ENCODE data around the gene TMEM115. TPM values are rescaled to one million over a fixed set of nuclear protein-coding genes. Genes with fewer than 3 reads are reported as not detected.
A peak's percentile ranks its signal among the peaks of the same experiment; 100 is the strongest.

The TMEM115 gene
- polyA plus RNA-seq, 4 donors: 33.8 to 52.1 (median 42.6) TPM

- DNase-seq (ENCODE audit: low read depth in 4 of 4, low spot score in 2 of 4): no peak
Measured at GRCh38 chr3:50354186-50354764, 5.0 kb downstream of the TMEM115 start.

GRCh38 chr3:50353245-50354004 is 5.9 kb downstream of the TMEM115 start:
- DNase-seq (ENCODE audit: low read depth in 4 of 4, low spot score in 2 of 4): no peak

DNA sequence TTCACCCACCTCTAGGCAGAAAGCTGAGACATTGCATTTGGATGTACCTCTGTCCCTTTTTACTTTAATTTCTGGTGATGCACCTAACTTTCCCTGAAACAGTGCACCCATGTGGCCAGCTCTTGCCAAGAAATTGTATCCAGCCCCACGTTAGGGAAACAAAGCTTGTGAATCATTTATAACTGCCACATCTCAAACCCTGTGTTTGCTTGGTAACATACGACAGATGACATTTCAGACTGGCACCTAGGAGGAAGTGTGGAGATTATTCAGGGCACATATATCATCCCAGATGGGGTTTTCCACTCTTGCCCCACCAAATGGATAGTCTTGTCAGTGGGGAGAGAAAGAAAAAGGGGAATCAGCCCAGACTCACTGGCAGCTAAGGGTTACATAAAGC is 6.5 kb downstream of the TMEM115 start:
- DNase-seq (ENCODE audit: low read depth in 4 of 4, low spot score in 2 of 4): no peak

DNA sequence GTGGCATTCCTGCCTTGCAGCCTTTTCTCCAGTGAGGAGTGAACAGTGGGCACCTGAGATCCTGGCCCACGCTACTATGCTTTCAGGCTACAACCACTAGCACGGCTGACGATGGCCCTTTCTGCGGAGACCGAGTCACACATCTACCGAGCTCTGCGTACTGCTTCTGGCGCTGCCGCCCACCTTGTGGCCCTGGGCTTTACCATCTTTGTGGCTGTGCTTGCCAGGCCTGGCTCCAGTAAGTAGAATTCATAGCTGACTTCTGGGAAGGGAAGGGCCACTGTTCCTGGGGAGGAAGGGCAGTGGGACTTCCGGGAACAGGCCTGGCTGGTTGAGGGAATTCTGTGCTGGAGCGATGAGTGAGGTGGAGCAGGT is 8.0 kb downstream of the TMEM115 start:
- DNase-seq (ENCODE audit: low read depth in 4 of 4, low spot score in 2 of 4): no peak

DNA sequence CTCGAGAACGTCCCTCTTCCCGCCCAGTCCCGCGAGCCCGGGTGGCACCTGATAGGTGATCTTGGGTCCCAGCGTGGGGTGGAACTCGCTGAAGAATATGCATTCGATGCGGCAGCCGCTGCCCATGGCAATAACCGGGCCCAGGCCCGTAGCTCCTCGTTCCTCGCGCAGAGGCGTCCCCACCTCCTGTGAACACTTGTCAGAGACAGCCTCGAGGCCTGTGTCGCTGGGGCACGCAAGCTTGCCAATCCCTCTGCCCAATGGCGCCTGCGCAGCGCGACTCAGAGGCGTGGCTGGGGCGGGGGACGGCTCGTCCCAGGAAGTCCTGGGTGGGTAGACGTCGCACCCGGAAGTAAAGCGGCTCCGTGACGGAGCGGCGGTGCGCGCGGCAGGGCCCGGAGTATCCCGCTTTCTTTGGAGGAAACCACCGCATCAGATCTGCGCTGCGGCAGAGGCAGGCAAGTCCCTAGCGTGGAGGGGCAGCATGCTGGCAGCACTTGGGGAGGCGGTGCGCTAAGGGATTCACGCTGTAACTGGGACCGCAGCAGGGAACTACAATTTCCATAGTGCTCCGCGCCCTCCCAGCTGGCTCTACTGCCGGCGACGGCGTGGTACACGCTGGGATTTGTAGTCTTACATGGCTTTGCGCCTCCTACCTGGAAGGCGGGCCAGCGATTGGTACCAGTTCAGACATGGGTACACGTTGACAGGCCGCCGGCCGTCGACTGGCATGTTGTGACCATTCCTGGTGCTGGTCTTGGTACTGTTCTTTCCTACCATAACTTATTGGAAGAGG is 8.6 kb downstream of the TMEM115 start, which contains the start of the genes CYB561D2 and NPRL2:
Gene CYB561D2 (plus strand): TSS at position 336 of the 796 bp plus-strand sequence. CDS start 572 bp downstream, outside the sequence.
Gene NPRL2 (minus strand): TSS at position 249 of the 796 bp plus-strand sequence. CDS start 123 bp downstream, at position 126.
- DNase-seq (ENCODE audit: low read depth in 4 of 4, low spot score in 2 of 4): peak in 3 of 4 donors; percentile 79 to 90 (median 85)

GRCh38 chr3:50350213-50350526 is 9.2 kb downstream of the TMEM115 start:
- no peak for DNase-seq (ENCODE audit: low read depth in 4 of 4, low spot score in 2 of 4)

GRCh38 chr3:50347187-50347813 is 12.0 kb downstream of the TMEM115 start:
- DNase-seq (ENCODE audit: low read depth in 4 of 4, low spot score in 2 of 4): no peak

GRCh38 chr3:50345586-50346234 is 13.6 kb downstream of the TMEM115 start, which contains the start of gene ZMYND10:
TSS of gene ZMYND10 (minus strand) at chr3:50345732. CDS start at chr3:50345579, 153 bp downstream.
- no peak for DNase-seq (ENCODE audit: low read depth in 4 of 4, low spot score in 2 of 4)

GRCh38 chr3:50345008-50345407 is 14.3 kb downstream of the TMEM115 start:
- no peak for DNase-seq (ENCODE audit: low read depth in 4 of 4, low spot score in 2 of 4)

DNA sequence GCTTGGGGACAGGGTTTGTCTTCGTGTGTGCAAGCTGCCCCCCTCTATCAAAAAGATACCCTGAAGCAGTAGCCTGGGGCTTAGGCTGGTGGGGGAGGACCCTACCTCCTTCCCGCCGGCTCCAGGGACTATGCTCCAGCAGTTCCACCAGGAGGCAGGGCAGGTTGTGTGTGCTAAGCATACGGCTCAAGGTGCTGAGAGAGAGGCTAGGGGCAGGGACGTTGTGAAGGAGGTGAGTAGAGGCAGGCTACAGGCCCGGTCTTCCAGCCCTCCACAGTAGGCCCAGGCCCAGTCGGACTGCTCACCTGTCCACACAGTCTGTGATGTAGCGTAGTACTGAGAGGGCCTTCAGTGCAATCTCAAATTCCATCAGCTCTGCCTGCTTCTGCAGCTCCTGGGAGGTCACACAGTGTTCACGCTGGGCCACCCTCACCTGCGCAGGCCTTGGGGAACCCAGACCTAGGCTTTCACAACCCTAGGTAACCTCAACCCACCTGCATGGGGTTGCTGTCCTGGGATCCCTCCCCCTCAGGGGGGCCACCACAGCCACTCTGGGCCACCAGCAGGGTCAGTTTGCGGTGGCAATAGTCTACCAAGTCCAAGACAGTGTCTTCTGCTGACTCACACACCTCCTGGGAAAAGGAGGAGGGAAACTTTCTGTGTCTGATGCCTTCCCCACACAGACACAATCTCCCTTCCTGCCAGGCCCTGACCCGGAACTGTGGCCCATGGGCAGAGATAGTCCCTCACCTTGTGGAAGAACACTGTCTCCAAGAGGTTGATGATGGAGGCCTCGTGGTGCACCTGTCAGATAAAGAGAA is 16.3 kb downstream of the TMEM115 start:
- no peak for DNase-seq (ENCODE audit: low read depth in 4 of 4, low spot score in 2 of 4)

DNA sequence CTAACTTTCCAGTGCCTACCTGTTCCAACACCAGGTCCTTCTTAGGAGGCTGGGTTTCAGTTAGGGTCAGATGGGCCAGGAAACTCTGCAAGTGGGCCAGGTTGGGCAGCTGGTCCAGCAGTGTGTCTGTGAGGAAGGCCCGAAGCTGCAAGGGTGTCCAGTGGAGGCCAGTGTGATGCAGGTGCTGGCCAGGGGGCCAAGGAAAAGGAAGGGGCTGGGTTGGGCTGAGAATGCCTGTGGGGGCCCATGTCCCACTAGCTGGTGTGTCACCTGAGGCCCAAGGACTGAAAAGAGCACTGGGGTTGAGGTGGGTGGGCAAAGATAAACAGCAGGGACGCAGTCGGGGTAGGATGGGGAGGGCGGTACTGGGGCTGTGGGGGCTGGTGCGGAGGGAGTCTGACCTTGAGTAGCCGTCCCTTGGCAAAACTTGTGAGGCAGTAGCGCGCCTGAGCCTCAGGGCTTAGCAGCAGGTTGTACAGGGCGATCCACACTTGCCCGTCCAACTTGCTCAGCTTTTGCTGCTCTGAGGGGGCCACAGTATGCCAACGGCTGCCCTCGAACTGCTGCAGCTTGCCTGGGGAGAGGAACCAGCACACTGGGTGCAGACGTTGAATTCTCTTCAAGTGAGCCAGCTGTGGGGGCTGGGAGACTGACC is 17.2 kb downstream of the TMEM115 start:
- no peak for DNase-seq (ENCODE audit: low read depth in 4 of 4, low spot score in 2 of 4)

GRCh38 chr3:50341537-50341936 is 17.8 kb downstream of the TMEM115 start:
- no peak for DNase-seq (ENCODE audit: low read depth in 4 of 4, low spot score in 2 of 4)

DNA sequence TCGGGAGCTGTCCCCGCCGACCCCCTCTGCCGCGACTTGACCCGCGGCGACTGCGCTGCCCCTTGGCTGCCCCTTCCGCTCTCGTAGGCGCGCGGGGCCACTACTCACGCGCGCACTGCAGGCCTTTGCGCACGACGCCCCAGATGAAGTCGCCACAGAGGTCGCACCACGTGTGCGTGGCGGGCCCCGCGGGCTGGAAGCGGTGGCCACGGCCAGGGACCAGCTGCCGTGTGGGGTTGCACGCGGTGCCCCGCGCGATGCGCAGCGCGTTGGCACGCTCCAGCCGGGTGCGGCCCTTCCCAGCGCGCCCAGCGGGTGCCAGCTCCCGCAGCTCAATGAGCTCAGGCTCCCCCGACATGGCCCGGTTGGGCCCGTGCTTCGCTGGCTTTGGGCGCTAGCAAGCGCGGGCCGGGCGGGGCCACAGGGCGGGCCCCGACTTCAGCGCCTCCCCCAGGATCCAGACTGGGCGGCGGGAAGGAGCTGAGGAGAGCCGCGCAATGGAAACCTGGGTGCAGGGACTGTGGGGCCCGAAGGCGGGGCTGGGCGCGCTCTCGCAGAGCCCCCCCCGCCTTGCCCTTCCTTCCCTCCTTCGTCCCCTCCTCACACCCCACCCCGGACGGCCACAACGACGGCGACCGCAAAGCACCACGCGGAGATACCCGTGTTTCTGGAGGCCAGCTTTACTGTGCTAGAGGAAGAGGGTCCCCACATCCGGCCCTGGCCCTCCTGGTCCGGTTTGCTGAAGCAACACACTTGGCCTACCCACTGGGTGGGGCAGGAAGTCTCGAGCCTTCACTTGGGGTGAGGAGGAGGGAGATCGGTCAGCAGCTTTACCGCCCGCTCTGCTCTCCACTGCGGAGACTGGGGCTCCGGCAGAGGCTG is 18.6 kb downstream of the TMEM115 start, which contains the start of gene RASSF1:
Gene RASSF1 (minus strand): TSS at position 389 of the 882 bp plus-strand sequence. CDS start 31 bp downstream, at position 358.
- DNase-seq (ENCODE audit: low read depth in 4 of 4, low spot score in 2 of 4): no peak

DNA sequence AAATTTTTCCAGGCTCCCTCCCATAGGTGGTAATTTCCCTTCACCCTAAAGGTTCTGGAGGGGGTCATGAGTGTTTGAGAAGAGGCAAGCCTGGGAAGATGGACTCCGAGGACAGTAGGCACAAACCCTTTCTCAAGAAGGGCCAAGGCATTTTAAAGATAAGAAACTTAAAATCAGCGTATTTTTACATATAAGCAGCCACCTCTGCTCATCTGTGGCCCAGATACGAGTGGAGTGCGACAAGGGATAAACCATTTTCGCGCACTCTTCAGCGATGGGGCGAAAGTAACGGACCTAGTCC is 19.2 kb downstream of the TMEM115 start:
- DNase-seq (ENCODE audit: low read depth in 4 of 4, low spot score in 2 of 4): no peak

DNA sequence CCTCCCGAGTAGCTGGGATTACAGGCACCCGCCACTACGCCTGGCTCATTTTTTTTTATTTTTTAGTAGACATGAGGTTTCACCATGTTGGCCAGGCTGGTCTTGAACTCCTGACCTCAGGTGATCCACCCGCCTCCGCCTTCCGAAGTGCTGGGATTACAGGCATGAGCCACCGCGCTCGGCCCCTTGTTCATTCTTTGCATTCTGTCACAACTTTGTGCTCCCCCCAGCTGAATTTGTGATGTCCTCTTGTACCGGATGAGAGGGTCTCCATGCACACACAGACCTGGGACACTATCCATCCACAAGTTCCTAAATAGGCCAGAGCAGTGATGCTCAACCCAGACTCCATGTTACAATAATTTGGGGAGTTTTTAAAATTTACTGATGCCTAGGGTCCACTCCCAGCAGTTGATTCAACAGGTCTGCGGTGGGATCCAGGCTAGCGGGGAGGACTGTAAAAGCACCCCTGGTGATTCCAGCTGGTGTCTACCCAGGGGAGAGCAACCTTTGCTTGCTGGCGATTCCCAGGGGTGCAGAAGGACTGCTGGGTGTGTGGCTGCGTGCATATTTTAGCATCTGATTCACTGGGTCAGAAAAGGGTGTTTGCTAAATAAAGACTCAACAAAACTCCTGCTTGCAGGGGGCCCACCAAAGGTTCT is 19.7 kb downstream of the TMEM115 start:
- DNase-seq (ENCODE audit: low read depth in 4 of 4, low spot score in 2 of 4): no peak

DNA sequence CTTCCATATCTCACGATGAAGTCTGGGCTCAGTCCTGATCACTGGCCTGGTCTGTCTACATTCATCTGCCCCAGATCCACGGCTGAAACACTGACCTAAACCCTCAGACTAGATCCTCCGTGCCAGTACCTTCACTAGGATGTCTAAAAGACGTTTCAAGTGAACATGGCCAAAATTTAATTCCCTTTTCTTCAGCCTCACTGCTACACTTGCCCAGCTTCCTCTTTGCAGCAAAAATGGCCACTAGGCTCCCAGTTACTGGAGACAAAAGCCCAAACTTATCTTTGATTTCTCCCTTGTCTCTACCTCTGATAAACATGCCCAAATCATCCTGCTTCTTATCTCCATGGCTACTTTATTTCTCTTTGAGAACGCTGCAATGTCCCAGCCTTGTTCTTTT is 20.4 kb downstream of the TMEM115 start:
- no peak for DNase-seq (ENCODE audit: low read depth in 4 of 4, low spot score in 2 of 4)

DNA sequence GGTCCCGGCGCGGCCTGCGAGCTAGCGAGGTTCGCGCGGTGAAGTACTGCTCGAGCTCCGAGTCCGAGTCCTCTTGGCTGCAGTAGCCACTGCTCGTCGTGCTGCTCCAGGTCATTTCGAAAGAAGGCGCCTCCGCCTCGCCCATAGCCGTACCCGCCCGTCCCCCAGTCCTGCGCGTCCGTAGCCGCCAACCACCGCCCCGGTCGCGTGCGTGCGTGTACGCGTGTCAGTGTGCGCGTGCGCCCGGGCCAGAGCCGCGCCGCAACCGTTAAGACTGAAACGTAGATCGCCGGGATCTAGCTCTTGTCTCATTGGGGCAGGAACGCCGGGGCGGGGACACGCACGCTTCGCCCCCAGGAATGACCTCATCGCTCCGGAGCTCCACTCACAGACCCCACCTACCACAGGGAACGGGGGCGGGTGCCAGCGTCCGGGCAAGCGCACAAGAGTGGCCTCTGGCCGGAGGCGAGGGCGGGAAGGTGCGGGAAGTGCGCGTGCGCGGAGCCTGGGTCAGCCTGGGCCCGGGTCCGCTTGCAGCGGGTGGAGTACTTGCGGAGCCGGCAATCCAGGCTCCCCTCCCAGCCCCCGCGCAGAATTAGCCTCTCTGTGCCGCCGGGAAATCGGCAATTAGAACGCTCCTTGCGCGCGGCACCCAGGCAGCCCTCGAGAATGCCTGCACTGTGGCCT is 22.0 kb downstream of the TMEM115 start:
- DNase-seq (ENCODE audit: low read depth in 4 of 4, low spot score in 2 of 4): peak in 3 of 4 donors; percentile 90 to 96 (median 94)

Measured in left renal cortex interstitium (tissue), 4 donors.